Stimulated activated CD4-positive, alpha-beta T cell treated with anti-CD3 and anti-CD28 coated beads, Interleukin-1b, Interleukin-23, amount 100 ng/mL, for 4 hours (primary cell): ENCODE results near the gene PCDHGA1.

ENCODE experiments used
- DNase-seq, 2 donors: peaks; one replicate each; pipeline ENCODE4 v3.0.0-alpha.2; 2020; ENCODE audit warnings: low read depth in 2 of 2

PCDHGA1 gene

DNA sequence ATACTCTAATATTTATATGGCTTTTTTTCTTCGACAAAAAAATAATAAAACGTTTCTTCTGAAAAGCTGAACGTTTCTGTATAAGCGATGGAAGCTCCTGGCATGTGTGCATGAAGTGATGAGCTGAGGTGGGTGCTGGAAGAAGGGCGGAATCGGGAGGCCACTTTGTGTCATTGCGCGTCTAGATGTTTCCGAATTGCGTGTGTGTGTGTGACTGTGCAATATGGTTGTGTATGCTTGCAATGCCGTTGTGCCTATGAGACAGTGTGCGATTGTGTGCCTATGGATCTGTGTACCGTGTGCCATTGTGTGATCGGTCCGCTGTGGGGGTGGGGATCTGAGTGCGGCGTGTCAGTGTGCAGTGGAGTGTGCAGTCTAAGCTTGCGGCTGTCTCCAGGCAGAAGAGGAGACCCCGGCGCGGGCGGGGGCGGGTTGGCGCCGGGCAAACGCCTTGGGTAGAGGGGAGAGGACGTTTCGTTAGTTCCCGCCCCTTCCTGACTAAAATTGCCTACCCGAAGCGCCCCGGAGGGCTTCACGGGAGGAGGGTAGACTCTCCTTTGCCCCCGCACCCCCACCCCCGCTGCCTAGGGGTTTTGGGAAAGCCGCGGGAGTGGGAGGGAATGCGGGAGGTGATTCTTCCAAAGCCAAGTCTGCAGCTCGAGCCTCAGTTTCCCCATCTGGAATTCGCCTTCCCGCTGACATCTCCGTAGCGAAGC is 182.8 kb downstream of the PCDHGA1 start:
- peak in 1 of 2 donors; percentile 24 for DNase-seq

DNA sequence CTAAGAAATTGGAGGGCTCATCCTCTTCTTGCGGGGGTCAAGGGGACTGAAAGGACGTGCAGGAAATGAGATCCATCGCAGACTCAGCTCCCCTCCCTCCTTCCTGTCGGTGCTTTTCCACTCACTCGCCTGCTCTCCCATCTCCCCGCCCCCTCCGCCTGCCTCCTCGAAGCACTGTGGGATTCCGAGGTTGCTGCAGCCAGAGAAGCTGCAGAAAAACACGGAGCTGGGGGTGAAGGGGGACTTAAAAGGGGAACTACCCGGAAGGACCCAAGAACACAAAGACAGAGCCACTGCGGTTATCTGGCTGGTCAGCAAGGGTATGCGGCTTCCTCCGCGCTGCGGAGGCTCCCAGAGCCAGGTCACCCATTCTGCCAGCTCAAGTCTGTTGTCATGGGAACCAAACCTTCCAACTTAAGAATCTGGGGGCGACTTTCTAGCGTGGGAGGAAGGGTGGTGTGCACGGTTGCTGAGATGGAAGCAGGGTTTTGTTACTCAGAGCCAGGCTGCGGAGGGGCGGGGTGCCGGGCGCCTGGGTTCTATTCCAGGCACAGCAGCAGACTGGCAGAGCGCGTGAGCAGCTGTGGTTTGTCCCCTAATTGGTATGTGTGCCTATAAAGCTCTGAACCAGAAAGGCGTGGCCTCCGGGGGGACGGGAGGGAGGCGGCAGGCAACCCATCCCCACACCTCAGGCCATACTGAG is 183.5 kb downstream of the PCDHGA1 start:
- peak; percentile 63 to 65 for DNase-seq

DNA sequence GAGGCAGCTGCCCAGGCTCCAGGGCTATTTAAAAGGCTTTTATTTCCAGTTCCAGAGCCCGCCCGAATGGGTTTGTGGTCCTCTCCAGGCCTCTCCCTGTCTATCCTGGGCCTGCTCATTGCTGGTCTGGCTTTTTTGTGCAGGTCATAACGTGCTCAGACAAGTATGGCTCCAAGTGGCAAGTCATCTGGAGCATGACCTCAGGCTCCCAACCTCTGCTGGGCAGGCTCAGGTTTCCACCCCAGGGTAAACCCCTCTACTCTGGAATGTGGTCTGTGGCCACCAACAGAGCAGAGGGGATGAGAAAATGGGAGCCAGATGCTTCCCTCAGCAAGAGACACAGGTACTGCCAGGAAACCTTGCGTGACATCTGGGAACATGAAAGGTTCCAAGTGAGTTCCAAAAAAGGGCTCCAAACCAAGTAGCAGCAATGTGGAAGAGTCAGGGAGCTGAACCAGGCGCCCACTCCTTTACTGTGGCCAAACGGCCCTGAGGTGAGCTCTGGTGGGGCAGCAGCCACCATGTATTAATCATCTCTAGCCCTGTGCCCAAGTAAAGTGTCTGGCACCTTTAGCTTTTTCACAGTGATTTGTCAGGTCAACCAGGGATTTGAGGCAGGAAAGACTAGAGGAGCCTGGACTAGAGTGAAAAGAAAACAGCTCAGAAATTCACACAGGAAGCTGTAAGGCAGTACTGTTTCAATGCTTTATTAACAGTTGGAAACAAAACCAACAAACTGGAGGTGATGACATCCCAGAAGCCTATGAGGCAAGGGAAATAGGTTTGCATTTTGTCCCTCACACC is 184.2 kb downstream of the PCDHGA1 start:
- no peak for DNase-seq

DNA sequence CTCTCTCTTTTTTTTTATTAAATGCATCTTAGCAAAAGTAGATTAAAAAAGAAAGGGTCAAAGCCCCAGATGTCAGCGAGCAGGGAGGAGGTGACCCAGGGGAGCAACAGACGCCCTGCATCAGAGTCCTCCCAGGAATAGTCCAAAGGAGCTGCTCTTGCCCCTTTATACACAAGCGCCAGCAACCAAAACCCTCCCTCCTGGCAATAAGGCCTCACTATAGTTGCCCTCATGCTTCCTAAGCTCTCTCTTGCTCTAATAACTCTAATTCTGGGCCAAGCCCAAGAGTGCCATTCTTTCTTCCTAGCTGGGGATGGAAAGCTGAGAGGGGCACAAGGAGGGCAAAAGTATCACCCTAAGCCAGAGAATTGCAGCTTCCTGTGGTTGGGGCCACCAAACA is 184.8 kb downstream of the PCDHGA1 start:
- DNase-seq = no peak

DNA sequence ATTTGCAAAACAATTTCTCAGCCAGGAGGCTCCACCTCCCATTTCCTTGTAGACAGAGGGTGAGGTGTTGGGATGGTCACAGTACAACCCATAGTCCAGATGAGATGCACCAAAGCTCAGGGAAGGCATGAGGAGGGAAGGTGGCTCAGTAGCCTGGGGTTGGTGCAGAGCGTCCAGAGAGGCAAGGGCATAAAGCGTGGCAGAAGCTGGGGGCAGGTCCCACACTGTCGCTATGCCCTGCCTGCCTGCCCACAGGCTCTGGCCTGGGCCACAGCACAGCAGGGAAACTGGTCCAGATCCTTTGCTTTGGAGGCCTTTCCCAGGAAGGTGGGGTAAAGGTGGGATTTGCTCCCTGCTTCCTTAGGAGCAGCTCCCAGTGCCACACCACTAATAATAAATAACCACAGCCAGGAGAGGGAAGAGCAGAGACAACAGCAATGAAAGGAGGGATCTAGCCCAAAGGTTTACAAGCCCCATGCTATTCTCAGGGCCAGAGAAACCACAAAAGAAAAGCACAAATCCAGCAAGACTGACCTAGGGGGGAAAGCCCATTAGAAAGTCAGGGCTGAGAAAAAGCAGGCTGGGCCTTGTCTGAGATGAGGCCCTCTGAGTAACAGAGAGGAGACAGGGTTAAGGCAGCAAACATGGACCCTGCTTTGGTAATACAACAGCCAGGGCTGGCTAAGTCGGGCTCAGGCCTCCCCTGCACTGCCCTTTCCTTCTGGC is 185.8 kb downstream of the PCDHGA1 start:
- DNase-seq = no peak

DNA sequence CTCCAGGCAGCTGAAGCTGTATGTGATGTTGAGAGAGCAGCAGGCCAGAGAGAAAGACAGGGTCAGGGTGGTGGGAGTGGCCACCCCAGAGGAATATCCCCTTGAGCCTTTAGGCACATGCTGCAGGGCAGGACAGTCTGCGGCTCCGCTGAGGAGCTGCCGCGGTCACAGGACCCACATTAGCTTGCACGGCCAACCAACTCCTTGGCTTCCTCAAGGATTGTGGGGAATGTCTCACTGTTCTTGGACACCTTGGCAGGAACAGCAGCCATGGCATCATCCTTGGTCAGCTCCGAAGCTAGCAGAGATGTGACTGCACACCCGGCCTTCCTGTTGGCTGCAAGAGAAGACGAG is 186.3 kb downstream of the PCDHGA1 start:
- no peak for DNase-seq

DNA sequence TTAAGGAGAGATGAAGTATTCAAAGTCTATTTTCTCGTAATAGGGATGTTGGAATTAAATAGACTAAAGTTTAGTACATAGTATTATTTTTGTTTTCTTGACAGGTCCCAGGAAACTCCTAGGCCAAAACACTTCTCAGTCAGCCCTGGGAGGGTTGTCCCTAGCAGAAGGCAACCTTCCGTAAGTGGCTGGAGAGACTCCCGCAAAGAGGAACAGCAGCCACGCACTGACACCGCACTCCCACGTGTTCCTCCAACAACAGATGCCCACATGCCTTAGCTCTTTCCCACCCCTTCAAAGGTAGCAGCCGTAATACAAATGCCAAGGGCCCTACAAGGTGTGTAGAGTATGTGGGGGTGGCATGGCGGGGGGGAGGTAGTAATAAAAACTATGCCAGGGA is 187.0 kb downstream of the PCDHGA1 start:
- no peak for DNase-seq

DNA sequence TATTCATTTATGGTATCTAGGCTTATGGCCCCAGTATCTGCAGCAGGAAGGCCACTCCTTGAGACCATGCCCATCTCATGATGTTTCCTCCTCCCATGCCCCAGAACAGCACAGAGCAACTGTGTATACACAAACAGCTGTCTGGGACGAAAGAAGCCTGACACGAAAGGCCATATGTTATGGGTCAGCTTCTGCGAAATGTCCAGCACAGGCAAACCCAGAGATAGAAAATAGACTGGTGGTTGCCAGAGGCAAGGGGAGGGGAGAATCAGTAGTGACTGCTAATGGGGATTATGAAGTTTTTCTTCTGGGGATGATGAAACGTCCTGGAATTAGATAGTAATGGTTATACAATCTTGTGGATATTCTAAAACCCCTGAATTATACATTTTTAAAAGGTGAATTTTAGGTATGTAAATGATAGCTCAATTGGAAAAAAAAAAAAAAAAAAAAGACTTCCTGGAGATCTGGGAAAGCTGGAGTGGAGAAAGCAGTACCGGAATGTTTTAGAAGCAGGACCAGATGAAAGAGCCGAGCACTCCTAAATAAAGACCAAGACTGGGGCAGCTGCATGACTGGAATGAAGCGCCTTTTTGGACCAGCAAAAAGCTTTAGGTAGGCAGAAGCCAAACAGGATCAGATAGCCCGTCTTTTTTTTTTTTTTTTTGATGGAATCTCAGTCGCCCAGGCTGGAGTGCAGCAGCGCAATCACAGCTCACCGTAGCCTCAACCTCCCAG is 187.7 kb downstream of the PCDHGA1 start:
- no peak for DNase-seq

DNA sequence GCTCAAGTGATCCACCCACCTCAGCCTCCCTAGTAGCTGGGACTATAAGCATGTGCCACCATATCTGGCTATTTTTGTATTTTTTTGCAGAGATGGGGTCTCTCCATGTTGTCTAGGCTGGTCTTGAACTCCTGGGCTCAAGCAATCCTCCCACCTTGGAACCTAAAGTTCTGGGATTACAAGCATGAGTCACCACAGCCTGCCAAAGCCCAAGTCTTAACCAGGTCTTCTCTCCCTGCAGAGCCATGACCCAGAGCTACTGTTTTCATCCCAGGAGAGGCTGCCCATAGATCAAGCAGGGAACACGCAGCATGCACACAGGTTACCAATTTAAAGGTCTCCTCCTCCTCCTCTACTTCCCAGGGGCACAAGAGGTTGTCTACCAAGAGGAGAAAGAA is 188.3 kb downstream of the PCDHGA1 start:
- no peak for DNase-seq

DNA sequence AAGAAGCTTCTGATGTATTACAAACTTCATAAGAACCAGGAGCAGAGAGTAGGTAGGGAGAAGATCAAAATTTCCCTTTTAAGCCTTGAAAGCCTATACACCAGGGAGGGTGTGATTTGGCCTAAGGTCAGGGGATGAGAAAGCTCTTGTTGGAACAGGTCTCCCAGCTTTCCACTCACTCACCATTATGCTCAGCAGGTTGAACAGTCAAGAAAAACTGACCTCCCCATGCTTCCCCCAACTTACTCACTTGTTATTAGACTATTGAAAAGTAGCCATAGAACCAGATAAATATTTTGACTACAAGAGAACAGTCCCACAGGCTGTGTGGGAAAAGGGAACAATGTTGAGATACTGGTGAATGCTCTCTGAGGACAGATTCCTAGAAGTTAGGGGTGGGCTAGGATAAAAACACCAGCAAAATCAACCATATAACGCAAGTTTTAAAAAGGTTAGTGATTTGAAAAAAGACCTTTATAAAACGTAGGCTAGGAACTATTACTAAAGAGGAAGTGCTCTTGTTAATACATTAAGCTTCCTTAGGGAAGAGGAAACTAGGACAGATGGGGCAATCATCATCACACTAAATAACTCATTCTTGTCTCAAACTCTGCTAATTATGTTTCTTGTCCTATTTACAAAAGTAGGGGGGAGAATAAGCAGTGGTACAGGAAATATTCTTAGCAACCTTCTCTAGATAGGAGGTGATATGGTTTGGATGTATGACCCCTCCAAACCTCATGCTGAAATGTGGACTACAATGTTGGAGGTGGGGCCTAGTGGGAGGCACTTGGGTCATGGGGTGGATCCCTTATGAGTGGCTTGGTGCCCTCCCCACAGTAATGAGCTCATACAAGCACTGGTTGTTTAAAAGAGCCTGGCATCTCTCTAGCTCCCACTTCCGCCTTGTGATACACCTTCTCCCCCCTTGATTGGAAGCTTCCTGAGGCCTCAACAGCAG is 189.6 kb downstream of the PCDHGA1 start:
- DNase-seq = no peak

DNA sequence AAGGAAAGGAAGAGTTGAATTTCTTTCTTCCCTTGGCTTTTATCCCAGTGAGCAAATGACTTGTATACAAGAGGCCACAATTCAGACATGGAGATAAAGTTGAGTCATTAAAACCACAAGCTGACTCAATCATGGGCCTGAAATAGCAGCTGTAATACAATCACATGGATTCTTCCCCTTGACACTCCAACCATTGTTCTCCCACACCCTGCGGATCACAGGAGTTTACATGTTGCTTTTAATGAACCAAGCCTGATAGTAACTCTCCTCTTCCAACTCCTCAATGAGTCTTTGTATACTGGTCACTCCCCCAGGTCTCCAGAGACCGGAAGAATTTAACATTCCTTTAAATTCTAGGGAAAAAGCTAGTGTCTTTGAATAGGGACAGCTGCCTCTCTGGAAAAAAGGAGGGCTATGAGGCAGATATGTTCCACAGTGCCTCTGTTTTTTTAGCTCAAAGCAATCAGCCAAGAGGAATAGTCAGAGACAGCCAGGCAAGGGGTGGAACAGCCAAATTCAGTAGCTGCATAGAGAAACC is 191.0 kb downstream of the PCDHGA1 start:
- DNase-seq = no peak

DNA sequence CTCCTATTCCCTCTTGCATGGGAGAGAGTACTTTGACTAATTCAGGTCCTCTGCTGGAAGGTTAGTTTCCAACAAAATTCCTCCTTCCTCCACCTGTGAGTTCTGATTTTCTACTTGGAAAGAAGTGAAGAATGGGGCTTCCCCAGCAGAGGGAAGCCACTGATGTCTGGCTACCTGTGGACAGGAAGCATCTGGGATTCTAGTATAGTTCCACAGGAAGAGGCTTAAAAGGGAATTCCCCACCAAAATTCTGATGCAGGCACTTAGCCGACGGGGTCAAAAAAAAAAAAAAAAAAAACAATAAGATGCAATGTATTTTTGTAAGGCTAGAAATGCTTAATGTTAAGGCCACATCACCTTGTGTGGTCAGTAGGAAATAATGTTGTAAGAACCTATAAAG is 192.0 kb downstream of the PCDHGA1 start:
- DNase-seq = no peak

DNA sequence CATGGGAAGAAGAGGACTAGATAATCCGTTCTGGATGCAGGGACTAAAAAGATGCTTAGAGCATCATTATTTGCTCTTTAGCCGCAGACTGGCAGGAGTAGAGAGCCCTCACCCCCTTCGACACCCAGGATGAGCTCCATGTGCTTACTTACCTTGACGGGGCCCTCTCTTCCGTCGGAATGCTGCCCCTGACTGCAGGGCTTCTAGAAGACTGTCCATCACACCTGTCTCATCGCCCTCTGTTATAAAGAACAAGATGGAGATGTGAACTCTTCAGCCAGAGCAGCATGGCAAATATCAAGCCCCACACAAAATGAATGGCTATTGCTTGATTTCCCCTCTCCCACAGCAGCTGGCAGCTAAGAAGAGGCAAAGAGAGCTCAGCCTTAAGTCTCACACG is 193.7 kb downstream of the PCDHGA1 start:
- DNase-seq = no peak

DNA sequence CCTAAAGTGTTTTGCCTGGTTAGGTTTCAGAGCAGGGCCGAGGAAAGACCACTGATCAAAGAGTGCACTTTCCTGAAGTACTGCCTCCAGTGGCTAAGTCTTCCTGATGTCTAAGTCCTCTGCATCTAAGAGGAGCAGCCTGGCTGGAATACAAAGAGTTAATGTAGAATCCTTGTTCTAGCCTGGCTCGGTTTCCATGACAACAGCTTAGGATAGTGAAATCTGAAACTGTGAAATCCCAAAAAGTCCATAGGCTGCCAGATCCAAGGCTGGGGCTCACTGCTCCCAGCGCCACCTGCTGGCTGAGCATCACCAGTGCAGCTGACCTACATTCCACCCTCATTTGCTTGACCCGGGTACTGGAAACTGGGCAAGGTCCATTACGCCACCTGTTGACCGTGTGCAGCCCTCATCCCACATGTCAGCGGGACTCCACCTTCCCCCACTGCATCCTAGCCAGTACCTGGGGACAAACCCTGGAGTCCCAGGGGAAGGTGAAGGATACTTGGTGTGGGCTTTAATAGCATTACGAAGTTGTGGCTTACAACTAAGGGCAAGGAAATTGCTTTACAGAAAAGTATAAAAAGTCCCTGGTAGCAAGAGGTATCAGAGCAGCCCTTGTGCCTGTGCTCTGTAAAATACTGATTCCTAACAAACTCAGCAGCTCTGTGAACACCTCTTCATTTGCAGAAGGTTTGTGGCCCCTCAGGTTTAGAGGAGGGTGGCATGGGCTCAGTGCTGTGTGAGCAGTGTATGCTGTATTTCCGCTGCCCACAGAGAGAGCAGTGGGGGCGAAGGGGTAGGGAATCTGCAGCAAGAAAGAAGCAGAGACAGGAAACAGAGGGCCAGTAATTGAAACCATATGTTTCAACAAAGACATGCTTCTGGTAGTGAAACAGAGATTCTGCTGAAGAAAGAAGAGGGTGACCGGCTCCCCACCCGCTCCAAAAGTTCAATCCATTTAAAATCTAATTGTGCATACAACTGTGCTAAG is 194.6 kb downstream of the PCDHGA1 start:
- peak; percentile 31 to 43 for DNase-seq

DNA sequence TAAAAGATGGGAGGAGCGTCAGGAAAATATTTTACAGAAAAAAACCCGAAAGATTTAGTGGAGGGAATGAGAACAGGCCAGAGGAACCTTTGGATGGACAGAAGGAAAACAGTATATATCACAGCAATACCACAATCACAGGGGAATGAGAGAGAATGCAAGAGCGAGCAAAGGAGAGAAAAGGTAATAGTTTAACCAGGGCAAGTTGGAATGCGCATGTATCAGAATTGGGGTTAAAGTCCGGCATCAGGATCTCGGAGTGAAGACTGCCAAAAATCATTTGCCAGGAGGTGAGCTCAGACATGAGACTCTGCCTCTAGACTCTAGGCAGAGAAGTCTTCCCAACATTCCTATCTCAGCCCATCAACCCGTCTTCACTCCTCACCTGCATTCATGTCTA is 195.3 kb downstream of the PCDHGA1 start:
- DNase-seq = no peak

DNA sequence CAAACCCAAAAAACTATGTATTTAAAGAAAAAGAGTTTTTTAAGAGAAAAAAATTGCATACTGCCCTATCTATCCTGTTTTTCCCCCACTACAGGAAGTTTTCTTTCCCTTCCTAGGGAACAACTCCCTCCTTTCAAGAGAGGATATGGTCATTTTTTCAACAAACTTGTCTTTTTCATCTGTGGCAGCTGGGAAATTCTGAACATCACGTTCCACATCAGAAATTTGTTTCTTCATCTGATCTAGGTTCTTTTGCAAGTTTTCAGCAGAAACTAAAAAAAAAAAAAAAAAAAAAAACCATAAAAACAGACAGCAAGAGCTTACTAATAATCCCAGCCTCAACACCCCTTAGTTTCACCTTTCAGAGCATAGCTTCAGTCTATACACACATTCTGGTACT is 197.1 kb downstream of the PCDHGA1 start:
- DNase-seq = no peak

DNA sequence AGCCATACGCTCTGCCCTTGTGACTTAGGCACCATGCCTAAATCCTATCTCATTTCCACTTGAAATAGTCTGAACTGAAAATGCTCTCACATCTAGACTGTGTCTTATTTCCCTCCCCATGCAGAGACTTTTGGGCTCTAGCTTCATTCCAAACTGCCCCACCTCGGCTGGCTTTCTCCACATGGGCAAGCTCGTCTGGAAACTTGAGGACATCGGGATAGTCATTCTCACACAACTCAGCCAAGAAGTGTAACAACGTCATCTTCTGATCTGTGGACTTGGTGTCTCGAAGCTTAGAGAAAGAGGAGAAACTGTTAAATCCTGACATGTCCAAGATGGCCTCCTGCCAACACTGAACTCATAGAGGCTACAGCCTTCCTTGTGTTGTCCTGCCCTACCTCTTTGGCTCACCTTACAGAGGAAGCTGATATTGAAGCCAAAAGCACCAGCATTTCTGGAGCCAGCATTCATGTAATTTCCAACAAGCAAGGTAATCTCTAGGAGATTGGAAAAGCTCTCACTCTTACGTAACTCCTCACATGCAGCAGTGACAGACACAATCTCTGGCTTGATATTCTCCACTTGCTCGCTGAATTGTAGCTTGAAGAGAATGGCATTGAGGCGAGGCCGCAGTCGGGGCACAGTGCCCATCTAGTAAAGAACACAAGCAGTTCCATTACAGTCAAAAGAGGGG is 198.1 kb downstream of the PCDHGA1 start:
- DNase-seq = no peak

DNA sequence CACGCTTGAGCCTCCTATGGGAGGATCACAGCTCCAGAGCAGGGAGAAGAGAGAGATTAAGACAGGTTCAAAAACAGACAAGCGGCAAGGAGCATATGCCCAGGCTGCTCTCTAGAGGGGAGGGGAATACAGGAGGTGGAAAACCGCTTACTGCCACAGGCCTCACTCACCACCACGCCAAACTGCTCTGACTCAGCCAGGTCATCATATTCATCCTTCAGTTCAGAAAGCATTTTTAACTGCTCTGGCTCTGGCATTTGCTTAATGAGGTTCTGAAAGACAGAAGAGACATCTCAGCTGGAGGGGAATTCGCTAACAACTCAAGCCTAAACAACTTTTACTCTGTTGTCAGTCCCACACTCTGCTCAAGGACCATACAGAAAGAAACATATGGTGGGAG is 198.7 kb downstream of the PCDHGA1 start:
- no peak for DNase-seq
